H1 (cell line): Measurements from ENCODE around the gene MCEMP1. TPM values are rescaled to one million over a fixed set of nuclear protein-coding genes. Genes with fewer than 3 reads are reported as not detected.

Source experiments
- CTCF ChIA-PET: fragments of 300-600 bp; sonication (Branson Sonifier 250); formaldehyde crosslinking; loops from one replicate; lab custom pipeline; 2021; ENCODE audit not compliant: partially characterized antibody; lab: Charles Lee
- POLR2A ChIA-PET: fragments of 300-600 bp; sonication (Branson Sonifier 250); formaldehyde crosslinking; loops from one replicate; lab custom pipeline; 2021; ENCODE audit warnings: inconsistent platforms; ENCODE audit not compliant: partially characterized antibody; lab: Charles Lee
- DNase-seq, 2 experiments: peaks; one replicate each; pipeline versions ENCODE4 v3.0.0 to v3.0.0-alpha.2; 2010 to 2022; ENCODE audit warnings: low spot score in 2 of 2, low read depth in 1 of 2, mixed read lengths in 1 of 2
- FAIRE-seq: peaks from 2 replicates; lab custom pipeline; 2011; peaks lifted over from hg19 to GRCh38; lab: Jason Lieb, UNC
- H2AFZ ChIP-seq: 2 replicates; pipeline ENCODE4 v1.8.1; 2012; ENCODE audit warnings: low read length, inconsistent platforms
- H2AK5ac ChIP-seq: 2 replicates; pipeline ENCODE4 v1.6.1; 2013; ENCODE audit warnings: low read depth, low read length
- H2BK120ac ChIP-seq: replicated peaks from 2 replicates; pipeline ENCODE3; 2013; ENCODE audit warnings: low read depth, low read length, inconsistent platforms
- H2BK12ac ChIP-seq: 2 replicates; pipeline ENCODE4 v1.6.1; 2013; ENCODE audit warnings: low read depth, low read length
- H2BK15ac ChIP-seq: 2 replicates; pipeline ENCODE4 v1.6.1; 2013; ENCODE audit warnings: low read length
- H2BK20ac ChIP-seq: 2 replicates; pipeline ENCODE4 v1.6.1; 2013; ENCODE audit warnings: low read length
- H2BK5ac ChIP-seq: 2 replicates; pipeline ENCODE4 v1.6.1; 2013; ENCODE audit warnings: low read depth, low read length
- H3K14ac ChIP-seq: 2 replicates; pipeline ENCODE4 v1.6.1; 2013; ENCODE audit warnings: inconsistent platforms; ENCODE audit not compliant: insufficient read length
- H3K18ac ChIP-seq: 2 replicates; pipeline ENCODE4 v1.6.1; 2013; ENCODE audit warnings: low read length; ENCODE audit errors: extremely low read depth
- H3K23ac ChIP-seq: 2 replicates; pipeline ENCODE4 v1.6.1; 2013; ENCODE audit warnings: inconsistent platforms; ENCODE audit not compliant: insufficient read length
- H3K23me2 ChIP-seq: 2 replicates; pipeline ENCODE4 v1.6.1; 2013; ENCODE audit warnings: low read depth, low read length
- H3K27ac ChIP-seq: 2 replicates; pipeline ENCODE4 v1.6.1; 2011; ENCODE audit warnings: low read depth, low read length, inconsistent platforms
- H3K27me3 ChIP-seq, 4 experiments: replicated peaks in 1 of 4; 1 replicate in 1 of 4; 2 replicates in 3 of 4; pipeline versions ENCODE4 v1.6.1 to v1.8.1; 2011 to 2013; ENCODE audit warnings: low read length in 3 of 4, mild to moderate bottlenecking in 3 of 4, inconsistent platforms in 2 of 4, mixed read lengths in 2 of 4, moderate library complexity in 1 of 4; ENCODE audit not compliant: control insufficient read depth in 3 of 4, insufficient read depth in 3 of 4; ENCODE audit errors: extremely low read depth in 1 of 4
- H3K36me3 ChIP-seq, 4 experiments: 2 replicates each; pipeline versions ENCODE4 v1.6.1 to v1.8.1; 2011 to 2013; ENCODE audit warnings: mild to moderate bottlenecking in 4 of 4, low read length in 3 of 4, moderate library complexity in 2 of 4, control low read depth in 1 of 4, inconsistent platforms in 1 of 4; ENCODE audit not compliant: insufficient read depth in 4 of 4, control insufficient read depth in 2 of 4
- H3K4ac ChIP-seq: replicated peaks from 2 replicates; pipeline ENCODE3; 2013; ENCODE audit warnings: low read length, low read depth, mixed read lengths, inconsistent platforms; ENCODE audit not compliant: insufficient read length
- H3K4me1 ChIP-seq, 4 experiments: replicated peaks in 1 of 4; 1 replicate in 1 of 4; 2 replicates in 3 of 4; pipeline versions ENCODE4 v1.6.1 to v1.8.1; 2011 to 2013; ENCODE audit warnings: low read length in 3 of 4, inconsistent platforms in 2 of 4, mixed read lengths in 1 of 4; ENCODE audit not compliant: insufficient read depth in 4 of 4, control insufficient read depth in 3 of 4
- H3K4me2 ChIP-seq, 2 experiments: 2 replicates each; pipeline versions ENCODE4 v1.6.1 to v1.8.1; 2011 to 2013; ENCODE audit warnings: low read depth in 2 of 2, low read length in 2 of 2, control low read depth in 1 of 2, inconsistent platforms in 1 of 2, mild to moderate bottlenecking in 1 of 2; ENCODE audit not compliant: insufficient read depth in 1 of 2
- H3K4me3 ChIP-seq, 4 experiments: fragments of 200-600, 300-600 bp in 1 of 4; sonication (generic), shearing (Covaris generic), sonication (Bioruptor Twin) in 1 of 4; 2 replicates each; pipeline versions ENCODE4 v1.5.1 to v1.8.1; 2011 to 2016; ENCODE audit warnings: low read length in 4 of 4, low read depth in 3 of 4, control low read depth in 2 of 4, inconsistent platforms in 2 of 4, mild to moderate bottlenecking in 2 of 4, mixed read lengths in 1 of 4, moderate library complexity in 1 of 4; ENCODE audit not compliant: insufficient read depth in 2 of 4; ENCODE audit errors: extremely low read depth in 1 of 4
- H3K56ac ChIP-seq: replicated peaks from 2 replicates; pipeline ENCODE3; 2013; ENCODE audit warnings: low read depth, mild to moderate bottlenecking, mixed read lengths, low read length, inconsistent platforms; ENCODE audit not compliant: insufficient read length
- H3K79me1 ChIP-seq: 2 replicates; pipeline ENCODE4 v1.6.1; 2013; ENCODE audit warnings: low read depth, low read length, control low read depth
- H3K79me2 ChIP-seq, 2 experiments: 2 replicates each; pipeline versions ENCODE4 v1.6.1 to v1.8.1; 2012 to 2013; ENCODE audit warnings: low read length in 2 of 2, mild to moderate bottlenecking in 2 of 2, inconsistent platforms in 1 of 2; ENCODE audit not compliant: insufficient read depth in 2 of 2, control insufficient read depth in 1 of 2
- H3K9ac ChIP-seq, 4 experiments: replicated peaks in 1 of 4; 1 replicate in 1 of 4; 2 replicates in 3 of 4; pipeline versions ENCODE4 v1.6.1 to v1.8.1; 2011 to 2013; ENCODE audit warnings: low read depth in 3 of 4, low read length in 3 of 4, control low read depth in 2 of 4, mild to moderate bottlenecking in 2 of 4, moderate library complexity in 2 of 4, inconsistent platforms in 1 of 4; ENCODE audit errors: extremely low read depth in 1 of 4
- H3K9me3 ChIP-seq, 2 experiments: 2 replicates each; pipeline versions ENCODE4 v1.6.1 to v1.8.1; 2012 to 2013; ENCODE audit warnings: mild to moderate bottlenecking in 2 of 2, moderate library complexity in 2 of 2, control low read depth in 1 of 2, inconsistent platforms in 1 of 2, low read depth in 1 of 2, low read length in 1 of 2, mixed read lengths in 1 of 2; ENCODE audit not compliant: insufficient read depth in 2 of 2
- H4K20me1 ChIP-seq, 2 experiments: replicated peaks in 1 of 2; 2 replicates each; pipeline versions ENCODE3 to v1.8.1; 2011 to 2013; ENCODE audit warnings: inconsistent platforms in 2 of 2, low read length in 2 of 2, mild to moderate bottlenecking in 1 of 2; ENCODE audit not compliant: insufficient read depth in 2 of 2, control insufficient read depth in 1 of 2
- H4K5ac ChIP-seq: 2 replicates; pipeline ENCODE4 v1.6.1; 2013; ENCODE audit warnings: low read length, low read depth, mixed read lengths, inconsistent platforms; ENCODE audit not compliant: insufficient read length
- H4K8ac ChIP-seq: 2 replicates; pipeline ENCODE4 v1.8.0; 2013; ENCODE audit warnings: mild to moderate bottlenecking, moderate library complexity, low read length, inconsistent platforms; ENCODE audit not compliant: insufficient read depth; ENCODE audit errors: extremely low read depth
- H4K91ac ChIP-seq: replicated peaks from 2 replicates; pipeline ENCODE3; 2013; ENCODE audit warnings: low read length, mixed read lengths, inconsistent platforms; ENCODE audit not compliant: insufficient read length
- EGR1 ChIP-seq: IDR thresholded peaks from 2 replicates; pipeline ENCODE4 v1.6.1; 2011; ENCODE audit warnings: low read depth, low read length, borderline replicate concordance
- JUND ChIP-seq: IDR thresholded peaks from 2 replicates; pipeline ENCODE4 v1.6.1; 2011; ENCODE audit warnings: mild to moderate bottlenecking, improper control_type of control experiment, low read length
- RBBP5 ChIP-seq: IDR thresholded peaks from 2 replicates; pipeline ENCODE4 v1.7.1; 2012; ENCODE audit warnings: low read depth, mild to moderate bottlenecking, inconsistent platforms, low read length, moderate library complexity, borderline replicate concordance
- ZNF274 ChIP-seq: IDR thresholded peaks from 2 replicates; pipeline ENCODE4 v1.7.0; 2012; ENCODE audit warnings: low read length, borderline replicate concordance; ENCODE audit errors: extremely low read depth
- WGBS, 2 experiments: shearing (Covaris generic) in 1 of 2; methylation state at CpG; one replicate each; pipeline versions ENCODE4 v1.1.6 to v1.1.7; 2013 to 2015; ENCODE audit warnings: low lambda C conversion rate in 2 of 2, mixed read lengths in 2 of 2, inconsistent platforms in 1 of 2, low coverage in 1 of 2, missing lambda C conversion rate in 1 of 2; ENCODE audit not compliant: insufficient replicate concordance in 2 of 2, insufficient coverage in 1 of 2, insufficient read length in 1 of 2; ENCODE audit errors: extremely low coverage in 1 of 2, missing lambda C conversion rate in 1 of 2; 5-methylcytosine and 5-hydroxymethylcytosine counted together
- polyA plus RNA-seq, 7 experiments: library from polyadenylated mRNA; depleted of rRNA in 3 of 7; stranded (reverse) in 5 of 7; unstranded in 2 of 7; fragments of >200 nt in 5 of 7; fragments of 200-250 nt in 2 of 7; gene quantifications; 1 replicate in 5 of 7; 2 replicates in 1 of 7; 4 replicates in 1 of 7; pipeline versions ENCODE4 v1.2.1 to v1.2.3, GENCODE V29; 2011 to 2013; ENCODE audit warnings: missing spikeins in 2 of 7, mixed read lengths in 2 of 7
- total RNA-seq: library from RNA; stranded (reverse); fragmentation: NEBNext Ultra II Directional; extraction: Animal tissue kit (Norgen Biotek cat#: 25700); gene quantifications from 2 replicates; pipeline ENCODE4 v1.2.1, GENCODE V29; 2021

MCEMP1 gene
- total and polyA plus RNA-seq, 2 of the 8 experiments (the other 6 are each of a cell fraction or from before 2014, with no cell fraction given) = not detected

GRCh38 chr19:7715671-7716070 lies 38.8 kb downstream of the MCEMP1 start:
- Histone ChIP-seq H3K18ac (no peak overlapping the region), H2BK5ac (no peak overlapping the region), H3K56ac (no peak overlapping the region), H3K9me3 (peaks cover 0 to 2% of the 10 kb centered on the region in 2 experiments; a peak in 1 of 4 replicates), H3K23ac (no peak overlapping the region), H2BK12ac (no peak overlapping the region), H3K79me1 (no peaks in the 10 kb centered on the region), H2BK20ac (no peak overlapping the region), H2BK15ac (no peak overlapping the region), H2AK5ac (no peak overlapping the region), H3K79me2 (no peaks in the 10 kb centered on the region), H3K27ac (no peak overlapping the region), H3K14ac (no peak overlapping the region), H3K27me3 (no peaks in the 10 kb centered on the region), H3K9ac (no peak overlapping the region), H2BK120ac (no peak overlapping the region), H4K20me1 (no peaks in the 10 kb centered on the region), H4K91ac (no peak overlapping the region), H3K4me2 (no peak overlapping the region), H4K8ac (no peak overlapping the region), H3K4me3 (no peak overlapping the region), H3K36me3 (no peaks in the 10 kb centered on the region), H3K4me1 (no peaks in the 10 kb centered on the region), H2AFZ (no peak overlapping the region), H3K23me2 (no peaks in the 10 kb centered on the region), H3K4ac (no peak overlapping the region), H4K5ac (no peak overlapping the region)
- ChIA-PET CTCF (interaction anchor here (0.7 kb wide), 1 partner anchor 116 kb away, joined by 6 read pairs; no protein-coding TSS in a partner anchor), POLR2A (no interaction called here)
- TF ChIP-seq ZNF274 (no peak), EGR1 (no peak), JUND (no peak), RBBP5 (no peak)
- WGBS, 2 experiments = 82% methylated on average over 1 of the region's 1 CpG; no CpG with 5 or more reads in 1 of the 2 experiments
- no peak for FAIRE-seq
- no peak for DNase-seq
